Activated CD8-positive, alpha-beta T cell treated with anti-CD3 and anti-CD28 coated beads for 36 hours (primary cell): ENCODE measurements around the gene TMC8. TPM values are rescaled to one million over a fixed set of nuclear protein-coding genes. Genes with fewer than 3 reads are reported as not detected.
A peak's percentile ranks its signal among the peaks of the same experiment; 100 is the strongest.

ENCODE experiments used
- ATAC-seq: fragments of 200-7000 bp; cut with Tn5 transposase; one replicate; pipeline ENCODE4 v1.10.0; 2021; ENCODE audit warnings: mild to moderate bottlenecking, moderate library complexity
- CTCF ChIA-PET: fragments of 350-600 bp; sonication (Branson Sonifier 250); formaldehyde crosslinking; loops from one replicate; lab custom pipeline; 2021; ENCODE audit warnings: antibody characterized with exemption; lab: Charles Lee
- POLR2A ChIA-PET: fragments of 350-600 bp; sonication (Branson Sonifier 250); formaldehyde crosslinking; loops from one replicate; lab custom pipeline; 2021; ENCODE audit warnings: antibody characterized with exemption; lab: Charles Lee
- DNase-seq: peaks from one replicate; pipeline ENCODE4 v3.0.0-alpha.2; 2020
- H3K27ac Mint-ChIP-seq: one replicate; pipeline ENCODE4 v1.8.0; 2021; ENCODE audit warnings: mild to moderate bottlenecking, mixed read lengths
- H3K27me3 Mint-ChIP-seq: one replicate; pipeline ENCODE4 v1.8.0; 2021; ENCODE audit warnings: mixed read lengths
- H3K36me3 Mint-ChIP-seq: one replicate; pipeline ENCODE4 v1.8.0; 2021; ENCODE audit warnings: low read depth, mixed read lengths
- H3K4me1 Mint-ChIP-seq: one replicate; pipeline ENCODE4 v1.8.0; 2021; ENCODE audit warnings: low read depth, mixed read lengths
- H3K4me3 Mint-ChIP-seq: one replicate; pipeline ENCODE4 v1.8.0; 2021; ENCODE audit warnings: mild to moderate bottlenecking, moderate library complexity, mixed read lengths
- H3K9me3 Mint-ChIP-seq: one replicate; pipeline ENCODE4 v1.8.0; 2021; ENCODE audit warnings: mixed read lengths
- CTCF ChIP-seq: fragments of 200-600 bp; IDR thresholded peaks from one replicate; pipeline ENCODE4 v1.8.0; 2022; ENCODE audit warnings: antibody characterized with exemption, mild to moderate bottlenecking
- intact Hi-C: fragments of 100-400 bp; cut with micrococcal nuclease; formaldehyde crosslinking; loops from one replicate; pipeline ENCODE4 v1.10.0; 2022
- total RNA-seq, 2 experiments: library from RNA; stranded (reverse); gene quantifications; one replicate each; pipeline ENCODE4 v1.2.3, GENCODE V29; 2021

The TMC8 gene
- total RNA-seq, 2 experiments from 2014 or later: 182 to 197 TPM

- H3K4me1 Mint-ChIP-seq: peaks cover 35% of the 10 kb centered on the region
Observed at GRCh38 chr17:78183916-78184315, 53.3 kb downstream of the TMC8 start.

GRCh38 chr17:78184351-78184750 lies 53.8 kb downstream of the TMC8 start:
- Mint-ChIP-seq H3K4me3 (peak overlapping the region; percentile 93), H3K27me3 (no peaks in the 10 kb centered on the region)
- no peak for TF ChIP-seq CTCF

More at GRCh38 chr17:78183916-78184315, 53.3 kb downstream of the TMC8 start:
- Mint-ChIP-seq H3K27ac (no peak overlapping the region), H3K4me3 (peak overlapping the region; percentile 22), H3K9me3 (no peaks in the 10 kb centered on the region), H3K27me3 (no peaks in the 10 kb centered on the region), H3K36me3 (peaks cover 59% of the 10 kb centered on the region)
- intact Hi-C loops: no loop called here
- no peak for DNase-seq
- CTCF ChIA-PET: interaction anchor here (0.9 to 1.3 kb wide), 3 partner anchors 10 to 99 kb away, joined by 3 to 5 read pairs (median 3); no protein-coding TSS in a partner anchor
- ATAC-seq: no peak
- TF ChIP-seq CTCF: no peak
- POLR2A ChIA-PET: interaction anchor here (0.6 to 6.6 kb wide), 4 partner anchors 9 to 52 kb away, joined by 3 to 100 read pairs (median 4); partner anchors contain the start of gene SYNGR2

GRCh38 chr17:78184868-78185267 lies 54.3 kb downstream of the TMC8 start:
- intact Hi-C loops: no loop called here
- Mint-ChIP-seq H3K4me3 (peak overlapping the region; percentile 93), H3K27me3 (no peaks in the 10 kb centered on the region), H3K9me3 (no peaks in the 10 kb centered on the region), H3K36me3 (peaks cover 49% of the 10 kb centered on the region), H3K4me1 (peaks cover 35% of the 10 kb centered on the region), H3K27ac (no peak overlapping the region)
- ATAC-seq (no peak), DNase-seq (no peak)
- no peak for TF ChIP-seq CTCF
- CTCF ChIA-PET: interaction anchor here (0.9 to 2.8 kb wide), 3 partner anchors 9 to 100 kb away, joined by 3 to 29 read pairs (median 12); no protein-coding TSS in a partner anchor
- POLR2A ChIA-PET: interaction anchor here (1.2 to 6.6 kb wide), 4 partner anchors 8 to 66 kb away, joined by 3 to 100 read pairs (median 4); partner anchors contain the start of gene SYNGR2

More at GRCh38 chr17:78184351-78184750, 53.8 kb downstream of the TMC8 start:
- DNase-seq (no peak), ATAC-seq (no peak)
- no peaks in the 10 kb centered on the region for H3K9me3 Mint-ChIP-seq
- no peak overlapping the region for H3K27ac Mint-ChIP-seq
- H3K4me1 Mint-ChIP-seq: peaks cover 35% of the 10 kb centered on the region
- CTCF ChIA-PET: interaction anchor here (0.9 to 1.3 kb wide), 3 partner anchors 10 to 99 kb away, joined by 3 to 5 read pairs (median 3); no protein-coding TSS in a partner anchor
- peaks cover 54% of the 10 kb centered on the region for H3K36me3 Mint-ChIP-seq
- intact Hi-C loops: no loop called here
- POLR2A ChIA-PET: interaction anchor here (1.0 to 6.6 kb wide), 4 partner anchors 8 to 65 kb away, joined by 3 to 100 read pairs (median 4); partner anchors contain the start of gene SYNGR2

- ATAC-seq (peak; percentile 2), DNase-seq (no peak)
- H3K9me3 Mint-ChIP-seq: peaks cover 2% of the 10 kb centered on the region
- H3K4me1 Mint-ChIP-seq: peaks cover 32% of the 10 kb centered on the region
- no peaks in the 10 kb centered on the region for H3K27me3 Mint-ChIP-seq
- POLR2A ChIA-PET: interaction anchor here (0.8 to 6.6 kb wide), 8 partner anchors 10 to 61 kb away, joined by 3 to 100 read pairs (median 4); partner anchors contain the start of gene SYNGR2
- CTCF ChIA-PET: interaction anchor here (0.8 to 2.8 kb wide), 6 partner anchors 10 to 101 kb away, joined by 4 to 29 read pairs (median 6); no protein-coding TSS in a partner anchor
- no peak for TF ChIP-seq CTCF
- H3K36me3 Mint-ChIP-seq: peaks cover 44% of the 10 kb centered on the region
- peak overlapping the region; percentile 93 for H3K4me3 Mint-ChIP-seq
- intact Hi-C loops: no loop called here
- peak overlapping the region; percentile 82 for H3K27ac Mint-ChIP-seq
Observed at GRCh38 chr17:78185981-78186691, 55.6 kb downstream of the TMC8 start.
